ENCODE results near the gene TEKTIP1. TPM values are rescaled to one million over a fixed set of nuclear protein-coding genes. Genes with fewer than 3 reads are reported as not detected.

Gene TEKTIP1
- total RNA-seq, 1 experiment from 2014 or later: 1.3 TPM

DNA sequence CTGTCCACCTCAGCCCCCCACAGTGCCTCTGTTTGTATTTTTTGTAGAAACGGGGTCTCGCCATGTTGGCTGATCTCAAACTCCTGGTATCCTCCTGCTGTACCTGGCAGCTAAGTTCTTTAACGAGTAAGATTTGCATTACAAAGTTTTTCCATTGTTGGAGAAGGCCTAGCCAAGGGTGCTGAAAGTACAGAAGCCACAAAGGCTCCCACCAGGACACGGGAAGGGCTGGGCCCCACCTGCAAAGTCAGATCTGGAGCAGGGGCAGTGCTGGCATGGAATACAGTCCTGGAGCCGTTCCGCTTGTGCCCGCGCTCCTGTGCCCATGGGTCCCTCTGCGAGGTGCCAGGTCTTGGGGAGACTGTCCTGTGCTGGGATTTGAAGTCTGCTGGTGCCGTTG lies 20.7 kb upstream of the TEKTIP1 start:
- H3K4me1 ChIP-seq (ENCODE audit: insufficient read depth, low read length): peaks cover 3% of the 10 kb centered on the region; the same call in 1 of the 2 replicates
- Mint-ChIP-seq H3K9me3 (no peaks in the 10 kb centered on the region; a peak in 1 of 5 replicates), H3K4me1 (peaks cover 36 to 45% of the 10 kb centered on the region in 2 experiments), H3K27me3 (ENCODE audit: low read depth) (no peaks in the 10 kb centered on the region; the same call in 1 of the 2 replicates), H3K27ac (peak overlapping the region; percentile 63 to 91 (median 83); a peak in 6 of 7 replicates), H3K36me3 (ENCODE audit: insufficient read depth in 1 of 3, low read depth in 3 of 3) (peaks cover 2 to 11% (median 10%) of the 10 kb centered on the region in 3 experiments; a peak in 5 of 7 replicates), H3K4me3 (peak overlapping the region; percentile 38 to 69)
- no peak overlapping the region for H2BK12ac ChIP-seq (ENCODE audit: insufficient read length, low read depth, low read length)
- no peak overlapping the region for H4K91ac ChIP-seq (ENCODE audit: insufficient read length, low read depth, low read length)
- no peak overlapping the region for H3K27ac ChIP-seq (ENCODE audit: insufficient read length, low read depth, low read length)
- H3K56ac ChIP-seq (ENCODE audit: insufficient read length, low read depth, low read length): no peak overlapping the region
- H4K8ac ChIP-seq (replicated peaks; ENCODE audit: insufficient read length, low read depth, low read length): no peak overlapping the region
- WGBS (ENCODE audit: extremely low coverage, insufficient read length, low lambda C conversion rate): no CpG with 5 or more reads among the region's 10 CpGs
- no peak overlapping the region for H3K4ac ChIP-seq (ENCODE audit: low read depth, low read length)
- H3K14ac ChIP-seq (ENCODE audit: insufficient read depth, low read length): no peak overlapping the region
- peak; percentile 68 for DNase-seq
- H3K9ac ChIP-seq (ENCODE audit: extremely low read depth, insufficient read length, low read length): no peak overlapping the region
- H2AFZ ChIP-seq (ENCODE audit: low read length): no peak overlapping the region
- H2BK20ac ChIP-seq (ENCODE audit: low read depth, low read length, poor library complexity, severe bottlenecking): no peak overlapping the region
- no peak overlapping the region for H3T11ph ChIP-seq (ENCODE audit: low read length)
- no peak overlapping the region for H2BK5ac ChIP-seq (ENCODE audit: insufficient read length, low read length)
- TF ChIP-seq, protein P1, sequence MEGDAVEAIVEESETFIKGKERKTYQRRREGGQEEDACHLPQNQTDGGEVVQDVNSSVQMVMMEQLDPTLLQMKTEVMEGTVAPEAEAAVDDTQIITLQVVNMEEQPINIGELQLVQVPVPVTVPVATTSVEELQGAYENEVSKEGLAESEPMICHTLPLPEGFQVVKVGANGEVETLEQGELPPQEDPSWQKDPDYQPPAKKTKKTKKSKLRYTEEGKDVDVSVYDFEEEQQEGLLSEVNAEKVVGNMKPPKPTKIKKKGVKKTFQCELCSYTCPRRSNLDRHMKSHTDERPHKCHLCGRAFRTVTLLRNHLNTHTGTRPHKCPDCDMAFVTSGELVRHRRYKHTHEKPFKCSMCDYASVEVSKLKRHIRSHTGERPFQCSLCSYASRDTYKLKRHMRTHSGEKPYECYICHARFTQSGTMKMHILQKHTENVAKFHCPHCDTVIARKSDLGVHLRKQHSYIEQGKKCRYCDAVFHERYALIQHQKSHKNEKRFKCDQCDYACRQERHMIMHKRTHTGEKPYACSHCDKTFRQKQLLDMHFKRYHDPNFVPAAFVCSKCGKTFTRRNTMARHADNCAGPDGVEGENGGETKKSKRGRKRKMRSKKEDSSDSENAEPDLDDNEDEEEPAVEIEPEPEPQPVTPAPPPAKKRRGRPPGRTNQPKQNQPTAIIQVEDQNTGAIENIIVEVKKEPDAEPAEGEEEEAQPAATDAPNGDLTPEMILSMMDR (conservative IDR thresholded peaks at IDR 0.05): no peak
- no peaks in the 10 kb centered on the region for H3K23me2 ChIP-seq (ENCODE audit: insufficient read length, low read depth, low read length, poor library complexity, severe bottlenecking)
- H3K27me3 ChIP-seq (ENCODE audit: insufficient read depth, low read length): no peaks in the 10 kb centered on the region
- H2BK15ac ChIP-seq (ENCODE audit: low read depth, low read length): no peak overlapping the region
- no peaks in the 10 kb centered on the region; the same call in 1 of the 2 replicates for H3K79me2 ChIP-seq (ENCODE audit: insufficient read depth, low read length)
- H4K5ac ChIP-seq (ENCODE audit: insufficient read length, low read depth, low read length): no peak overlapping the region
- H4K20me1 ChIP-seq (ENCODE audit: control insufficient read depth, insufficient read depth, insufficient read length): no peaks in the 10 kb centered on the region
- no peaks in the 10 kb centered on the region for H3K9me3 ChIP-seq (ENCODE audit: control insufficient read depth, low read depth, low read length)
- H3K18ac ChIP-seq (ENCODE audit: insufficient read length, low read depth, low read length): peak overlapping the region; percentile 19
- H2AK5ac ChIP-seq (ENCODE audit: insufficient read length, low read length): no peak overlapping the region
- no peak overlapping the region for H3K23ac ChIP-seq (ENCODE audit: insufficient read length, low read depth, low read length)
- no peaks in the 10 kb centered on the region for H3K79me1 ChIP-seq (ENCODE audit: insufficient read depth, low read depth, low read length, poor library complexity, severe bottlenecking)
- H2BK120ac ChIP-seq (ENCODE audit: low read depth, low read length, poor library complexity, severe bottlenecking): no peak overlapping the region
- H3K4me2 ChIP-seq (ENCODE audit: insufficient read depth, insufficient read length, low read length): peak overlapping the region; percentile 17
